Upper lobe of right lung (tissue), 1 donor: ENCODE data around the gene GRID1. TPM values are rescaled to one million over a fixed set of nuclear protein-coding genes. Genes with fewer than 3 reads are reported as not detected.

Experiments
- ATAC-seq: fragments of 200-7000 bp; cut with Tn5 transposase; one replicate; pipeline ENCODE4 v1.9.1; 2020; ENCODE audit warnings: mild to moderate bottlenecking, moderate library complexity
- DNase-seq: peaks from one replicate; pipeline ENCODE4 v3.0.0-alpha.2; 2020
- H3K27ac ChIP-seq: fragments of 200-600 bp; one replicate; pipeline ENCODE4 v1.8.0; 2022
- H3K27me3 ChIP-seq: fragments of 200-600 bp; one replicate; pipeline ENCODE4 v1.8.0; 2022; ENCODE audit warnings: mild to moderate bottlenecking
- H3K36me3 ChIP-seq: fragments of 200-600 bp; one replicate; pipeline ENCODE4 v1.8.0; 2022
- H3K4me1 ChIP-seq: fragments of 200-600 bp; one replicate; pipeline ENCODE4 v1.8.0; 2022
- H3K4me3 ChIP-seq: fragments of 200-600 bp; one replicate; pipeline ENCODE4 v1.8.0; 2022; ENCODE audit warnings: mild to moderate bottlenecking
- H3K9me3 ChIP-seq: fragments of 200-600 bp; one replicate; pipeline ENCODE4 v1.8.0; 2022
- intact Hi-C: fragments of 100-400 bp; cut with DNase I; formaldehyde crosslinking; loops from one replicate; pipeline ENCODE4 v1.11.0; 2022
- total RNA-seq: library from RNA; stranded (reverse); fragmentation: NEBNext Ultra II Directional; extraction: Animal tissue kit (Norgen Biotek cat#: 25700); gene quantifications from one replicate; pipeline ENCODE4 v1.2.1, GENCODE V29; 2021
- TF ChIP-seq, protein P1 (sequence below): fragments of 200-600 bp; IDR thresholded peaks from one replicate; pipeline ENCODE4 v1.8.0; 2022; ENCODE audit warnings: antibody characterized with exemption
- donor health status: DM: no; HTN: yes; CAD: no; lungs with severe emphysema.

Gene GRID1
- total RNA-seq, 1 donor from 2014 or later = 3.0 TPM

DNA sequence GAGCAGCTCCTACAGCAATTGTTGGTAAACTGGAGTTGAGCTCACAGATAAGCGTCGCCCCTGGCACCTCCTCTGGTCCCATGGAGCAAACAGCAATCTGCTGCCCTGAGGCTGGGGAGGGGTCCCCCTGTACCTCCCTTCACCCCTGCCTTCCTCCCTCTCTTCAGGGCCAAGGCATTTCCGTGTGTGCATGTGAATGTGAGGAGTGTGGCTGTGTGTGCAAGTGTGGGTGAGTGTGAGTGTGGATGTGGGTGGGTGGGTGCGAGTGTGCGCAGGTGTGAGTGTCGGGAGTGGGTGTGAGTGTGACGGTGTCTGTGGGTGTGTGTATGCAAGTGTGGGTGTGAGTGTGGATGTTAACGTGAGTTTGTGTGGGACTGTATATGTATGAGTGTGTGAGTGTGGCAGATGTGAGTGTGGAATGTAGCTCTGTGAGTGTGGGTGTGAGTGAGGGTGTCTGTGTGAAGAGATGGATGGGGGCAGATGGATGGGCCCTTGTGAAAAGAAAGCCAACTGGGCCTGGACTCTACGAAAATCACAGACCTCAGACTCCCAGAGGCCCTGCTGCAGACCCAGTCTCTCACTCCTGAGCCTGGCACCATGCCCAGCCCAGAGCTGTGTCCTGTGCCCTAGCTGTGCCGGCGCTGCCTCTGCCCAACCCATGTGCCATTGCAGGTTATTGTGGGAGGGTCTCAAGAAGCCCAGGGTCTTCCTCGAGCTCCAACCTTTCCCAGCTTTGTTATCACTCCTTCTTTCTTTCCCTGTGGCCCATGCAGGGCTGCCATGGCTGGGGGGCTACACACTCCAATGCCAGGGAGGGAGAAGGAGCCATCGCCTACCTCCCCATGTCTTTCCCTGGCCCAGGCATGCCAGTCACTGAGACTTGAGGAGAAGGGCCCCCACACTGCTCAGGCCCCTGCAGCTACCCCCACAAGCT, 73.9 kb downstream of the GRID1 start:
- ATAC-seq (peak; percentile 12), DNase-seq (peak; percentile 46)
- TF ChIP-seq, protein P1, sequence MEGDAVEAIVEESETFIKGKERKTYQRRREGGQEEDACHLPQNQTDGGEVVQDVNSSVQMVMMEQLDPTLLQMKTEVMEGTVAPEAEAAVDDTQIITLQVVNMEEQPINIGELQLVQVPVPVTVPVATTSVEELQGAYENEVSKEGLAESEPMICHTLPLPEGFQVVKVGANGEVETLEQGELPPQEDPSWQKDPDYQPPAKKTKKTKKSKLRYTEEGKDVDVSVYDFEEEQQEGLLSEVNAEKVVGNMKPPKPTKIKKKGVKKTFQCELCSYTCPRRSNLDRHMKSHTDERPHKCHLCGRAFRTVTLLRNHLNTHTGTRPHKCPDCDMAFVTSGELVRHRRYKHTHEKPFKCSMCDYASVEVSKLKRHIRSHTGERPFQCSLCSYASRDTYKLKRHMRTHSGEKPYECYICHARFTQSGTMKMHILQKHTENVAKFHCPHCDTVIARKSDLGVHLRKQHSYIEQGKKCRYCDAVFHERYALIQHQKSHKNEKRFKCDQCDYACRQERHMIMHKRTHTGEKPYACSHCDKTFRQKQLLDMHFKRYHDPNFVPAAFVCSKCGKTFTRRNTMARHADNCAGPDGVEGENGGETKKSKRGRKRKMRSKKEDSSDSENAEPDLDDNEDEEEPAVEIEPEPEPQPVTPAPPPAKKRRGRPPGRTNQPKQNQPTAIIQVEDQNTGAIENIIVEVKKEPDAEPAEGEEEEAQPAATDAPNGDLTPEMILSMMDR = no peak
- H3K27me3 ChIP-seq = no peaks in the 10 kb centered on the region
- H3K4me3 ChIP-seq = no peak overlapping the region
- H3K4me1 ChIP-seq = no peaks in the 10 kb centered on the region
- no peak overlapping the region for H3K27ac ChIP-seq
- no peaks in the 10 kb centered on the region for H3K9me3 ChIP-seq
- H3K36me3 ChIP-seq = no peaks in the 10 kb centered on the region
- intact Hi-C loops = no loop called here

DNA sequence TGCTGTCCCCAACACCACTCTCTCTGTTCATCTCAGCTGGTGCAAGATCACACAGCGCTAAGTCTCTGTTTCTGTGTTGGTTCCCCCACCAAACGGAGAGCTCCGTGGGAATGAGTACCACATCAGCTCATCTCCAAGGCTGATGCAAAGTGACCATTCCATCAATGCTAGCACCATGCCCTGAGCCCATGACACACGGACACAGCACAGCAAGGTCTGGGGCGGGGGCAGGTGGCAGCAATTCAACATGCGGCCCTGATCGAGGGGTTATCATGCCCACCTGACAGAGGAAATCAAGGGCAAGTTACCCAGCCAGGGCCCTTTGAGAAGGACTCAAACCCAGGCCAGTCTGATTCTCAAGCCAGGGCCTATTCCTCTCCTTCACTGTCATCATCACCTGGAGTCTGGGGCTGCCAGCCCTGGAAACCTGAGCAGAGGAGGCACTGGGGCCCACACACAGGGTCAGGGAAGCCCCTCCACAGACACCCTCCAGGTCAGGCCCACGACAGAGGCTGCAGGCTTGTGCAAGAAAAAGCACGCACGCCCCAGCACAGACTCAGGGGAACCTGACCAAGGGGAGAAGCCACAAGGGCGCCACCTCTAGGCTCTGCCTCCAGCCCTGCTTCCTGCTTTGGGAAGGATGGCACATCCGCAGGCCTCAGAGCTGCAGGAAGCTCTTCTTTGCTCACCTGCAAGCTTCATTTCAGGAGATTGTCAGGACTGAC, 74.8 kb downstream of the GRID1 start:
- H3K36me3 ChIP-seq = no peaks in the 10 kb centered on the region
- H3K4me1 ChIP-seq = no peaks in the 10 kb centered on the region
- TF ChIP-seq, protein P1 = no peak
- ATAC-seq (no peak), DNase-seq (peak; percentile 56)
- H3K4me3 ChIP-seq = no peak overlapping the region
- intact Hi-C loops = no loop called here
- no peaks in the 10 kb centered on the region for H3K9me3 ChIP-seq
- H3K27ac ChIP-seq = no peak overlapping the region
- no peaks in the 10 kb centered on the region for H3K27me3 ChIP-seq

DNA sequence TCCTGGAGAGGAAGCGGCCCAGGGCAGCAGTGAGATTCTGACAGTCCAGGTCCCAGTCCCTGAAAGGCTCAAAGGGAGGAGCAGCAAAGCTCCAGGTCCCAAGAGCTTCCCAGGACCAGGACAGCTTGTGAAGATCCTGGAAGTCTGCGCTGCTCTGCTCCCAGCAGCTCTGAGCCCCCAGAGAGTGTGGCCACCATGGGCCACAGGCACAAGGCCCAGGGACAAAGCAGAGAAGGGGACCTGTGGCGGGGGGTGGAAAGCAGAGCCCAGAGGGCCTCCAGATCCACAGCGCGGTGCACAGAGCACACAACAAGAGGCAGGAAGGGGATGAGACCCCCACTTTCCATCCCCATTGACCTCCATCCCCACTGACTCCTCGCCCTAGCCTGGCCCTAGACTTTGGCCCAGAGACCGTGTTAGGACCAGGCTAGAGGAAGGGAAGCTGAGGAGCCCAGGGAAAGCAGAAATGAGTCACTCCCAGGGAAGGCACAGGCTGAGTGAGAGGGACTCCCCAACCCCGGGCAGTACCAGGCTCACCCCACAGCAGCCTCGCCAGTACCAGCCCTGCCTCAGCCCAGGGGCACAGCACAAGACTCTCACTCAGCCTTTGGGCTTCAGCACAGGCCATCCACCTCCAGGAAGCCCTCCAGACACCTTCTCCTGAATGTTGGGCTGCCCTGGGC, 75.5 kb downstream of the GRID1 start:
- intact Hi-C loops = no loop called here
- peak; percentile 42 for DNase-seq
- Histone ChIP-seq H3K27ac (no peak overlapping the region), H3K36me3 (no peaks in the 10 kb centered on the region), H3K9me3 (no peaks in the 10 kb centered on the region), H3K4me3 (no peak overlapping the region), H3K27me3 (no peaks in the 10 kb centered on the region), H3K4me1 (no peaks in the 10 kb centered on the region)
- TF ChIP-seq, protein P1 = no peak
- ATAC-seq = no peak

DNA sequence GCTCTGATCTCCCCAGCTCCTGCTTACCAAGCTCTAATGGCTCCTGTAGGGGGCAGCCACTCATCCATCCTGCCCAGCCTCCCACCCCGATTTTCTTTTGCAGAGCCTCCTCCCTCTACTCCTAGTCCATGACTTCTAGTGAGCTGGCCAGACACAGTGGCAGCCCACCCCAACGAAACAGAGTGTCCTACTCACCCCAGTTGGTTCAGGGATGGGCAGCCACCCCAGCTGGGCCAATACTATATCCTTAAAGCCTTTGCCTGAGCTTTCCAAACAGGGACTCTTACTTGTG, 77.1 kb downstream of the GRID1 start:
- Histone ChIP-seq H3K36me3 (no peaks in the 10 kb centered on the region), H3K4me1 (no peaks in the 10 kb centered on the region), H3K4me3 (no peak overlapping the region), H3K9me3 (no peaks in the 10 kb centered on the region), H3K27ac (no peak overlapping the region), H3K27me3 (no peaks in the 10 kb centered on the region)
- intact Hi-C loops = no loop called here
- DNase-seq = peak; percentile 40
- TF ChIP-seq, protein P1 = no peak
- ATAC-seq = no peak

DNA sequence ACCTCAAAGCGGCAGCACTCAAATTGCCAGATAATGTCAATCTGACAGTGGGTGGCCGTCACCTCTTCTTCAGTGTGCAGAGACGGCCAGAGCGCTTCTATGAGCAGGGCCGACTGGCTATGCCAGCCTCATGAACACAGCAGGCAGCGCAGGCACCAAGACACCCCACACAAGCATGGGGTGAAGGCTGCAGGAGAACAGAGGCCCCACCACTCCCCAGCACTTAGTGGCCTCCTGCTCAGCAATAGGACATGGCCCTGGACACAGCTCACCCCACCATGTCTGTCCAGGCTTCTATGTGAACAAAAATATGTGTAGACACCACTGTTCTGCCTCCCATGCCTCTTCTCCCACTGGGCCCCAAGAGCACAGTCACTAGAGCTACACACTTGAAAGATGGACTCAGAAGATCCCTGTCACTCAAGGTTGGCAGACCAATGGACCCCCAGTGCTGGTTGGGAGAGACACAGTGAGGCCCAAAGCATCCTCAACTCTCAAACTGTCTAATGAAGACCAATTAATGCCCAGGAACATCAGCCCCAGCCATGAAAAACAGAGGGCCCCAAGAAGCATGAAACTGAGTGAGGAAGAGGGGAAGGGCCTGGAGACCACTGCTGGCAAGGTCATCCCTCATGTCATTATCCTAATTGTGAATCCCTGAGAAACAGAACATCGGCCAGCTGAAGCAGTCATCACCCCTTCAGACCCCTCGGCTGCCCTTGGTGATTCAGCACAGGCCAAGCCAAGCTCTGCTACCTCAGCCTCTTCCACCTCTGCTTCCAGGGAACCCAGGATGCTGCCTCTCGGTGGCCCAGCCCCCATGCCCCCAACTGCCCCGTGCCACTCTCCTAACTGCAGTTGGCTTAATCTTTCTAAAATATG, 77.7 kb downstream of the GRID1 start:
- intact Hi-C loops = no loop called here
- Histone ChIP-seq H3K4me1 (no peaks in the 10 kb centered on the region), H3K36me3 (no peaks in the 10 kb centered on the region), H3K4me3 (no peak overlapping the region), H3K27ac (no peak overlapping the region), H3K27me3 (no peaks in the 10 kb centered on the region), H3K9me3 (no peaks in the 10 kb centered on the region)
- DNase-seq = peak; percentile 23
- TF ChIP-seq, protein P1 = no peak
- no peak for ATAC-seq
